GM23248 (cell line): Measurements from ENCODE around the gene SARDH. TPM values are rescaled to one million over a fixed set of nuclear protein-coding genes. Genes with fewer than 3 reads are reported as not detected.
A peak's percentile ranks its signal among the peaks of the same experiment; 100 is the strongest.

Source experiments
- DNase-seq: peaks from one replicate; pipeline ENCODE4 v3.0.0-alpha.2; 2015
- H2AFZ ChIP-seq: fragments of 200-600 bp; sonication (generic); 2 replicates; pipeline ENCODE4 v1.6.1; 2016; ENCODE audit warnings: antibody characterized with exemption
- H3F3A ChIP-seq: fragments of 200-600 bp; sonication (generic); 2 replicates; pipeline ENCODE4 v1.6.1; 2016; ENCODE audit warnings: mild to moderate bottlenecking, antibody characterized with exemption, mixed run types; ENCODE audit not compliant: insufficient read depth
- H3K27ac ChIP-seq: fragments of 200-600 bp; sonication (generic); 2 replicates; pipeline ENCODE4 v1.5.1; 2016; ENCODE audit warnings: mild to moderate bottlenecking
- H3K27me3 ChIP-seq: fragments of 200-600 bp; sonication (generic); replicated peaks from 2 replicates; pipeline ENCODE4 v1.6.1; 2016; ENCODE audit warnings: mild to moderate bottlenecking; ENCODE audit not compliant: insufficient read depth
- H3K36me3 ChIP-seq: fragments of 200-600 bp; sonication (generic); 2 replicates; pipeline ENCODE4 v1.6.1; 2016; ENCODE audit warnings: low read depth, mild to moderate bottlenecking
- H3K4me1 ChIP-seq: fragments of 200-600 bp; sonication (generic); 2 replicates; pipeline ENCODE4 v1.6.1; 2016; ENCODE audit warnings: mild to moderate bottlenecking; ENCODE audit not compliant: insufficient read depth
- H3K4me2 ChIP-seq: fragments of 200-600 bp; sonication (generic); one replicate; pipeline ENCODE4 v1.6.1; 2016; ENCODE audit warnings: mild to moderate bottlenecking; ENCODE audit not compliant: unreplicated experiment
- H3K4me3 ChIP-seq: fragments of 200-600 bp; sonication (generic); 2 replicates; pipeline ENCODE4 v1.5.1; 2016; ENCODE audit warnings: mild to moderate bottlenecking
- H3K79me2 ChIP-seq: fragments of 200-600 bp; sonication (generic); 2 replicates; pipeline ENCODE4 v1.6.1; 2016; ENCODE audit warnings: mild to moderate bottlenecking; ENCODE audit not compliant: insufficient read depth
- H3K9ac ChIP-seq: fragments of 200-600 bp; sonication (generic); 2 replicates; pipeline ENCODE4 v1.6.1; 2016; ENCODE audit warnings: mild to moderate bottlenecking
- H3K9me2 ChIP-seq: fragments of 200-600 bp; sonication (generic); 2 replicates; pipeline ENCODE4 v1.6.1; 2016; ENCODE audit warnings: mixed run types, mild to moderate bottlenecking, moderate library complexity; ENCODE audit not compliant: insufficient read depth
- H3K9me3 ChIP-seq: fragments of 200-600 bp; sonication (generic); one replicate; pipeline ENCODE4 v1.6.1; 2017; ENCODE audit warnings: low read depth
- H4K20me1 ChIP-seq: fragments of 200-600 bp; sonication (generic); 2 replicates; pipeline ENCODE4 v1.6.0; 2016; ENCODE audit not compliant: insufficient read depth
- EZH2 ChIP-seq: fragments of 200-600 bp; sonication (generic); IDR thresholded peaks from 2 replicates; pipeline ENCODE4 v1.6.1; 2018; ENCODE audit warnings: antibody characterized with exemption, mild to moderate bottlenecking; ENCODE audit not compliant: insufficient read depth, poor library complexity, severe bottlenecking
- EZH2phosphoT487 ChIP-seq: fragments of 200-600 bp; sonication (generic); IDR thresholded peaks from 2 replicates; pipeline ENCODE4 v1.6.1; 2018; ENCODE audit warnings: antibody characterized with exemption, moderate library complexity, mild to moderate bottlenecking, low read depth; ENCODE audit not compliant: insufficient read depth
- WGBS, 2 experiments: methylation state at CpG; one replicate each; pipeline ENCODE4 v1.1.6; 2015 to 2017; ENCODE audit warnings: low lambda C conversion rate in 2 of 2, low coverage in 1 of 2; ENCODE audit errors: missing lambda C conversion rate in 2 of 2; 5-methylcytosine and 5-hydroxymethylcytosine counted together
- in situ Hi-C: fragments of 300-500 bp; cut with MboI; formaldehyde crosslinking; loops from 2 replicates; pipeline ENCODE4 v1.15.0; 2020
- polyA plus RNA-seq: library from polyadenylated mRNA; unstranded; fragments of >200 nt; fragmentation: Nextera tagmentation; extraction: Ambion mirVana; gene quantifications from 2 replicates; pipeline ENCODE4 v1.2.1, GENCODE V29; 2016
- total RNA-seq: library from RNA; depleted of rRNA; stranded (reverse); fragments of >200 nt; shearing (Covaris generic); gene quantifications from 2 replicates; pipeline ENCODE4 v1.2.3, GENCODE V29; 2014

The SARDH gene
- total and polyA plus RNA-seq, 2 experiments from 2014 or later, result 0.16 to 2.4 TPM

DNA sequence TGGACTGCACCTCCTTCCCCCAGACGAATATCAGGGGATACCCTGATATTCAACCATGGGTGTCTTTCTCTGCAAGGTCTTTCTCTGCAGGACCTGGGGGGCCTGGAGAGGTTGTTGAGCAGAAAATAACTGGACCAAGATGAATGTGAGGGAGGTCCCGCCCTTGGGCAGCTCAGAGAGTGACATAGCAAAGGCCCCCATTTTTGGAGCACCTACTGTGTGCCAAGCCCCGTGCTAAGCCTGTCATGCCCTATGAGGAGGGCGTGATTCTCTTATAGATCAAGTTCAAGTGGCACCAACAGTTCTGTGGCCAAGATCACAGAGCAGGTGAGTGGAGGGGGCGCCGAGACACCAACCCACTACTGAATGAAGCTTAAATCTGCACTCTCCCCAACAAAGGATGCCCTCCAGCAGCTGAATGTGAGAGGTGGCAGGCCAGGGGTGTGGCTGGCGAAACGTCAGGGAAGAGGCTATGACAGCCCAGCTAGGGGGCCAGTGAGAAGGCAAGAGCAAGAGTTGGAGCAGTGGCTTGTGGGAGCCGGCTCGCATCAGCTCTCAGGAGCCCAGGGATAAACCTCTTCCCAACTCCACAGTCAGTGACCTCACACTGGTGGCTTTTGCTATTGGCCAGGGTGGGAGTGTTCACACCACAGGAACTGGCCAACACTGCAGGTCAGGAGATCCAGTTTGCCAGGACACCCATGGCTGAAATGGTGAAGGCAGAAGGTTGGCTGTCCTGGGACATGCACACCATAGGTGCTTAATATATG is 5.3 kb downstream of the SARDH start:
- in situ Hi-C loops, result no loop called here
- 52 to 55% methylated on average over 10 of the region's 10 CpGs for WGBS, 2 experiments
- Histone ChIP-seq H3K79me2 (no peaks in the 10 kb centered on the region), H3K9me3 (no peaks in the 10 kb centered on the region), H4K20me1 (no peaks in the 10 kb centered on the region), H3K27me3 (no peaks in the 10 kb centered on the region), H3K4me3 (no peak overlapping the region), H3K9me2 (no peaks in the 10 kb centered on the region), H3K9ac (no peak overlapping the region), H3K27ac (no peak overlapping the region), H3K4me1 (no peaks in the 10 kb centered on the region), H3F3A (no peaks in the 10 kb centered on the region), H3K36me3 (no peaks in the 10 kb centered on the region), H3K4me2 (no peak overlapping the region), H2AFZ (no peak overlapping the region)
- peak; percentile 21 for DNase-seq
- no peak for TF ChIP-seq EZH2phosphoT487
- no peak for TF ChIP-seq EZH2

DNA sequence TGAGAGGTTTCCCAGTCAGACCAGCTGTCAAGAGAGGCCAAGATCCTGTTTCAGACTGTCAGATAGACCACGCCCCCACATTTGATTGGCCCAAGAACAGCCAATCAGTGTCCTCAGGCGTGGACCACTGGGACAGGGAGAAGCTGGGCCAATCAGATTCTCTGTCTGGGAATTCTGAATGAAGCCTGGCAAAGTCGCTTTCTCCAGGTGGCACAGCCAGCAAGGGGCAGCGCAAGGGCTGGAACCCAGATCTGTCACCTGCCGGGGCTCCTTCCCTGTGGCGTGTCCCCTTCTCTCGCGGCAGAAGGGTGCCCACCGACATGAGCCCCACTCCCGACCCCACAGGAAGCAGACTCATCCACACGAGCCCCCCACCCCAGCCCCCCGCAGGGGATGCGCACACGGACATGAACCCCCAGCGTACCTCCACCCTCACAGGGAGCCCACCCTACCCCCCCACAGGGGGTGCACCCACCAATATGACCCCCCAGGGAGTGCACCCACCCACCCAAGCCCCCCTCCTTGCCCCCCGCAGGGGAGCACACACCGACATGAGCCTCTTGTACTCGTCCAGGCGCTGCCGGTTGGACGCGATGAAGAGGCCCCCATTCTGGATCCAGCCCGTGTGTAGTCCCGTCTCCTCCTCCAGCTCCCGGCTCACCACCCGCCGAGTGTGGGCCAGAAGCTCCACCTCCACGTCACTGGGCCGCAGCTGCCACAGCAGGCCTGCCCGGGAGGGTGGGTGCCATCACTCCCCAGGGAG is 6.1 kb downstream of the SARDH start:
- Histone ChIP-seq H3K9me3 (no peaks in the 10 kb centered on the region), H3K9ac (no peak overlapping the region), H3K79me2 (no peaks in the 10 kb centered on the region), H3F3A (no peaks in the 10 kb centered on the region), H2AFZ (no peak overlapping the region), H3K4me3 (no peak overlapping the region), H4K20me1 (no peaks in the 10 kb centered on the region), H3K27ac (no peak overlapping the region), H3K4me2 (no peak overlapping the region), H3K27me3 (no peaks in the 10 kb centered on the region), H3K36me3 (no peaks in the 10 kb centered on the region), H3K9me2 (no peaks in the 10 kb centered on the region), H3K4me1 (no peaks in the 10 kb centered on the region)
- WGBS, 2 experiments, result 68 to 70% methylated on average over 23 to 30 of the region's 30 CpGs
- in situ Hi-C loops, result no loop called here
- DNase-seq, result peak; percentile 54
- TF ChIP-seq EZH2 (no peak), EZH2phosphoT487 (no peak)

DNA sequence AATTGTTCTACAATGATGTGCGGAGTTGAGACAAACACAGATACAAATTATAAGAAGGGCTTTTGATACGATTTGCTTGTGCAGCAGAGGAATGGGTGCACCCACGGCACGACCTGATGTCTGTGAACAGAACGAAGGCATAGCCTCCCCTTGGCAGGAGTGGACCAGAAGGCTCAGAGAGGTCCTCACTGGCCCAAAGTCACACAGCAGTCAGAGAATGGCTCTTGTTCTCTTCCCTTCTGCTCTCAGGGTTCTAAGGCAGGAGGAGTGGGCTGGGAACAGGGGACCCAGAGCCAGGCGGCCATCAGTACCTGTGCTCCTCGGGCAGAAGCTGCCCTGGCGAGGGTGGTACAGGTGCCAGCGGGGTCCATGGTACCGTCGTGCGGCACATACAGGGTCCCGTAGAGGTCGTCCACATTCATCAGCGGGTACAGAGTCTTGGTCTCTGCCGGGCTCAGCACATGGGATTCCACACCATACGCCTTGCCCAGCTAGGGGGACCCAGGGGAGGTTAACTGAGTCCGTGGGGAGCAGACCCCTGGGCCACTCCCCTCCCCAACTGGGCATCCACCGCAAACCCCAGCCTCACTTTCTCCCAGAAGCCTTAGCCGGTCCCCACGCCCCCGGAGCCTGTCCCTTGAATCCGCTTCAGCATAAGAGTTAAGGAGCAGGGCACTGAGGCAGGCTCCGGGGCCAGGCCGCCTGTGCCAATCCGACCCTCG is 7.0 kb downstream of the SARDH start:
- no peak for DNase-seq
- no peak for TF ChIP-seq EZH2
- TF ChIP-seq EZH2phosphoT487, result no peak
- WGBS, 2 experiments, result 74 to 76% methylated on average over 23 to 27 of the region's 27 CpGs
- Histone ChIP-seq H3K4me2 (no peak overlapping the region), H3K36me3 (no peaks in the 10 kb centered on the region), H3F3A (no peaks in the 10 kb centered on the region), H3K27ac (no peak overlapping the region), H3K9me3 (no peaks in the 10 kb centered on the region), H3K9ac (no peak overlapping the region), H4K20me1 (no peaks in the 10 kb centered on the region), H3K27me3 (no peaks in the 10 kb centered on the region), H3K79me2 (no peaks in the 10 kb centered on the region), H2AFZ (no peak overlapping the region), H3K4me1 (no peaks in the 10 kb centered on the region), H3K9me2 (no peaks in the 10 kb centered on the region), H3K4me3 (no peak overlapping the region)
- in situ Hi-C loops, result no loop called here

DNA sequence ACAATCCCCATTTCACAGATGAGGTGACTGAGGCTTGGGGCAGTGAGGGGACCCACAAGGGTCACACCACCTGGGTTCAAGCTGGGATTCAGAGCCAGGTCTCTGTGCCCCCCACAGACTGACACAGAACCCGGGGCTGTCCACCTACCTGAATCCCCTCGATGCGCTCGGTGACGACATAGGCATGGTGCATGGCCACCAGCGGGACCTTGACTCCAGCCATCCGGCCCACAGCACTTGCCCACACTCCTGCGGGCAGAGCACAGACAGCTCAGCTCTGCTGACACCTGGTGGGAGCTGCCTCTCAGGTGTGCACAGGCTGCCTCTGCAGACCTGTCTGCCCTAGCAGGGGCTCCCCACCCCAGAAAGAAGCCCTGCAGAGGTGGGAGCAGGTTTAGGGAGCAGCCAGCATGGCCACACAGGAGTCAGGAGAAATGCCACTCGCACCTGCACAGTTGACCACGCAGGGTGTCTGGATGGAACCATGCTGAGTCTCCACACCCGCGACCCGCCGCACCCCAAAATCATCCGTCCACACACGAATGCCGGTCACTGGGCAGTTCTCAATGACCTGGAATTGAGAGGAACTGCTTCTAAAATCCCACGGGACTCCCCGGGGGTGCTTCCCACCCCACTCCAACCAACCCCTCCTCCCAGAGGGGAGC is 8.4 kb downstream of the SARDH start:
- Histone ChIP-seq H3K4me3 (no peak overlapping the region), H3K9me3 (no peaks in the 10 kb centered on the region), H3K9me2 (no peaks in the 10 kb centered on the region), H4K20me1 (no peaks in the 10 kb centered on the region), H3K9ac (no peak overlapping the region), H3F3A (no peaks in the 10 kb centered on the region), H3K79me2 (no peaks in the 10 kb centered on the region), H3K27ac (no peak overlapping the region), H3K4me1 (no peaks in the 10 kb centered on the region), H2AFZ (no peak overlapping the region), H3K27me3 (peaks cover 7% of the 10 kb centered on the region), H3K36me3 (no peaks in the 10 kb centered on the region), H3K4me2 (no peak overlapping the region)
- TF ChIP-seq EZH2phosphoT487 (no peak), EZH2 (no peak)
- in situ Hi-C loops, result loop anchor here (10.0 kb wide), 1 partner anchor 205 kb away; the partner anchor contains the start of gene MYMK
- DNase-seq, result no peak
- 74 to 76% methylated on average over 12 to 18 of the region's 19 CpGs for WGBS, 2 experiments
